ENCODE data around the gene GUSB.
"Not testable (repeated sequence)": the region's sequence is repeated elsewhere in the genome, so short reads cannot be mapped to it uniquely, and the experiment has no call there.

The GUSB gene

GRCh38 chr7:65992526-65992925 lies 10.5 kb upstream of the GUSB start:
- H3K27ac ChIP-seq = no peak overlapping the region
- no peak for TF ChIP-seq CTCF (IDR thresholded peaks at IDR 0.05)
- no peak for DNase-seq (ENCODE audit: low spot score)
- H3K4me3 ChIP-seq = no peak overlapping the region

DNA sequence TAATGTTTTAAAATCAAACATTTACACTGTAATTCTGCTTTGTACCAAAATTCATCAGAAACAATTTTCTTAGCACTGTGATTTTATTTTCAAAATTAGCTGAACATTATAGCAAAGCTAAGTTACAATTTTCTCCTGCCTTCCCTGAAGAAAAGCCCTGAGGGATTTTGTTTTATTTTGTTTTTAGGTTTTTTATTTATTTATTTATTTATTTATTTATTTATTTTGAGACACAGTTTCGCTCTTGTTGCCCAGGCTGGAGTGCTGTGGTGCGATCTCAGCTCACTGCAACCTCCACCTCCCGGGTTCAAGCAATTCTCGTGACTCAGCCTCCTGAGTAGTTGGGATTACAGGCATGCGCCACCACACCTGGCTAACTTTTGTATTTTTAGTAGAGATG lies 9.8 kb upstream of the GUSB start:
- not testable (repeated sequence) for H3K27ac ChIP-seq; DNase-seq (ENCODE audit: low spot score); H3K4me3 ChIP-seq

- DNase-seq (ENCODE audit: low spot score) = no peak
- Histone ChIP-seq H3K27ac (no peak overlapping the region), H3K4me3 (no peak overlapping the region)
- no peak for TF ChIP-seq CTCF (IDR thresholded peaks at IDR 0.05)
Observed at GRCh38 chr7:65989694-65990080, 7.7 kb upstream of the GUSB start.

- DNase-seq (ENCODE audit: low spot score); H3K4me3 ChIP-seq; H3K27ac ChIP-seq: not testable (repeated sequence)
Observed at GRCh38 chr7:65988503-65988902, 6.5 kb upstream of the GUSB start.

DNA sequence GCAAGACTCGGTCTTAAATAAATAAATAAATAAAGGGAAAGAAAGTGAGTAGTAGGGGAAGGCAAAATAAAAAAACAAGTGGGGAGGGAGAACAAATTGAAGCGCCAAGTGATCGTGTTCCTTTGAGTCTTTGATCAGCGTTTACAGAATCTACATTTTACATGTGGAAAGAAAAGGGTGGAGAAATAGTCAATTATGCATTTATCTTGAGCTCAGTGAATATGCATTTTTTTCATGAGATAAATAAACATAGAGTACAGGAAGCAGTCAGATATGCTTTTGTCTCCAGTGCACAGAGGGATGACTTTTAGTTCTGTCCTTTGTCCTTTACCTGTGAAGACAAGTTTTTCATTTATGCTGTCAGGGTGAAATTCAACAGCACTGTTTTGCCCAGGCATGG lies 6.1 kb upstream of the GUSB start:
- Histone ChIP-seq H3K27ac (no peak overlapping the region), H3K4me3 (no peak overlapping the region)
- TF ChIP-seq CTCF (IDR thresholded peaks at IDR 0.05) = no peak
- no peak for DNase-seq (ENCODE audit: low spot score)

GRCh38 chr7:65983965-65984658 lies 2.1 kb upstream of the GUSB start:
- Histone ChIP-seq H3K4me3 (no peak overlapping the region), H3K27ac (no peak overlapping the region)
- DNase-seq (ENCODE audit: low spot score) = no peak
- no peak for TF ChIP-seq CTCF (IDR thresholded peaks at IDR 0.05)

GRCh38 chr7:65980478-65981250 lies 1.3 kb downstream of the GUSB start:
- Histone ChIP-seq H3K27ac (peak overlapping the region in 1 of 2 donors; percentile 63), H3K4me3 (peak overlapping the region; percentile 96)
- no peak for DNase-seq (ENCODE audit: low spot score)
- no peak for TF ChIP-seq CTCF (IDR thresholded peaks at IDR 0.05)
